Loucy (cell line): ENCODE data around the gene GSKIP.

Experiments
- EZH2phosphoT487 ChIP-seq: fragments of 200-600 bp; IDR thresholded peaks from 2 replicates; pipeline ENCODE4 v1.6.1; 2018; ENCODE audit warnings: antibody characterized with exemption, mild to moderate bottlenecking, moderate library complexity, borderline replicate concordance
- TF ChIP-seq, protein P1 (sequence below): fragments of 200-600 bp; sonication (generic); conservative IDR thresholded peaks from 2 replicates; pipeline ENCODE4 v1.5.1; 2014; ENCODE audit warnings: mild to moderate bottlenecking, antibody characterized with exemption, low read length

GRCh38 chr14:96363751-96364336 is 518 bp downstream of the GSKIP start:
- TF ChIP-seq, protein P1, sequence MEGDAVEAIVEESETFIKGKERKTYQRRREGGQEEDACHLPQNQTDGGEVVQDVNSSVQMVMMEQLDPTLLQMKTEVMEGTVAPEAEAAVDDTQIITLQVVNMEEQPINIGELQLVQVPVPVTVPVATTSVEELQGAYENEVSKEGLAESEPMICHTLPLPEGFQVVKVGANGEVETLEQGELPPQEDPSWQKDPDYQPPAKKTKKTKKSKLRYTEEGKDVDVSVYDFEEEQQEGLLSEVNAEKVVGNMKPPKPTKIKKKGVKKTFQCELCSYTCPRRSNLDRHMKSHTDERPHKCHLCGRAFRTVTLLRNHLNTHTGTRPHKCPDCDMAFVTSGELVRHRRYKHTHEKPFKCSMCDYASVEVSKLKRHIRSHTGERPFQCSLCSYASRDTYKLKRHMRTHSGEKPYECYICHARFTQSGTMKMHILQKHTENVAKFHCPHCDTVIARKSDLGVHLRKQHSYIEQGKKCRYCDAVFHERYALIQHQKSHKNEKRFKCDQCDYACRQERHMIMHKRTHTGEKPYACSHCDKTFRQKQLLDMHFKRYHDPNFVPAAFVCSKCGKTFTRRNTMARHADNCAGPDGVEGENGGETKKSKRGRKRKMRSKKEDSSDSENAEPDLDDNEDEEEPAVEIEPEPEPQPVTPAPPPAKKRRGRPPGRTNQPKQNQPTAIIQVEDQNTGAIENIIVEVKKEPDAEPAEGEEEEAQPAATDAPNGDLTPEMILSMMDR: no peak
- no peak for TF ChIP-seq EZH2phosphoT487
